HepG2 (cell line): Measurements from ENCODE around the gene RBP3.

Source experiments
- HCFC1 ChIP-seq: fragments of 150-350 bp; IDR thresholded peaks from 2 replicates; pipeline ENCODE4 v1.6.1; 2014; ENCODE audit warnings: low read depth, low read length
- MLLT10 ChIP-seq: sonication (generic); formaldehyde crosslinking; IDR thresholded peaks from 2 replicates; pipeline ENCODE4 v1.4.0; 2020; ENCODE audit warnings: missing genetic modification reagents
- SP4 ChIP-seq: sonication (generic); formaldehyde crosslinking; IDR thresholded peaks from 2 replicates; pipeline ENCODE4 v1.8.1; 2023; ENCODE audit warnings: mild to moderate bottlenecking, missing genetic modification reagents
- YY1 ChIP-seq: IDR thresholded peaks from 2 replicates; pipeline ENCODE4 v1.6.1; 2011; ENCODE audit warnings: low read length, low read depth, moderate library complexity, mild to moderate bottlenecking; ENCODE audit not compliant: insufficient read depth, insufficient replicate concordance
- ZFP1 ChIP-seq: IDR thresholded peaks from 2 replicates; pipeline ENCODE4 v1.6.1; 2016
- ZFP36L2 ChIP-seq: sonication (generic); formaldehyde crosslinking; IDR thresholded peaks from 2 replicates; pipeline ENCODE4 v1.4.0; 2020; ENCODE audit warnings: missing genetic modification reagents
- ZNF329 ChIP-seq: sonication (generic); formaldehyde crosslinking; IDR thresholded peaks from 2 replicates; pipeline ENCODE4 v1.9.0; 2021; ENCODE audit warnings: low read depth, mild to moderate bottlenecking, missing genetic modification reagents
- TF ChIP-seq, protein P1 (sequence below): sonication (generic); formaldehyde crosslinking; conservative IDR thresholded peaks from 2 replicates; pipeline ENCODE4 v1.4.0; 2020; ENCODE audit warnings: missing genetic modification reagents
- TF ChIP-seq, protein P2 (sequence below): IDR thresholded peaks from 2 replicates; pipeline ENCODE4 v1.6.1; 2016; ENCODE audit warnings: missing compliant biosample characterization, missing genetic modification reagents, borderline replicate concordance
- TF ChIP-seq, protein P3 (sequence below): sonication (generic); formaldehyde crosslinking; IDR thresholded peaks from 2 replicates; pipeline ENCODE4 v1.8.0; 2022; ENCODE audit warnings: mild to moderate bottlenecking, missing genetic modification reagents, moderate library complexity

DNA sequence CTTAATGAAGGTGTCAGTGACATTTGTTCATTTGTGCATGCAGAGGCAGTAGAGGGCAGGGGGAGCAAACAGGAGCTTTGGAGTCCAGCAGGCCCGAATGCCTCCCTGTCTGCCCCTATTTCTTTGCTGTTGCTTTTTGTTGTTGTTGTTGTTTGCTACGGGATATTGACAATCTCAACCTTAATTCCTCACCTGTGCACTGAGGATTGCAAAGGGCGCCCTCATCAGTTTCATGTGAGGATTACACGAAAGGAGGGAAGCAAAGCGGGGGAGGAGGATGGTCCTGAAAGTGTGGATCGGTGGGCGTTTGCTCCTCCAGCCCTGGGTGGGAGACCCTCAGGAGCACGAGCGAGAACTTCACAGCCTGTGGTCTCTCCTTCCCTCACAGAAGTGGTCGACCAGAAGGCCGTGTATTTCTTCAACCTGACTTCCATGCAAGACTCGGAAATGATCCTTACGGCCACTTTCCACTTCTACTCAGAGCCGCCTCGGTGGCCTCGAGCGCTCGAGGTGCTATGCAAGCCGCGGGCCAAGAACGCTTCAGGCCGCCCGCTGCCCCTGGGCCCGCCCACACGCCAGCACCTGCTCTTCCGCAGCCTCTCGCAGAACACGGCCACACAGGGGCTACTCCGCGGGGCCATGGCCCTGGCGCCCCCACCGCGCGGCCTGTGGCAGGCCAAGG, 38.6 kb upstream of the RBP3 start:
- TF ChIP-seq HCFC1 (no peak), SP4 (CRISPR knock-in tag) (no peak), ZNF329 (no peak), ZFP36L2 (no peak), MLLT10 (CRISPR knock-in tag) (no peak), YY1 (no peak), ZFP1 (CRISPR knock-in tag) (no peak)
- TF ChIP-seq, protein P1, sequence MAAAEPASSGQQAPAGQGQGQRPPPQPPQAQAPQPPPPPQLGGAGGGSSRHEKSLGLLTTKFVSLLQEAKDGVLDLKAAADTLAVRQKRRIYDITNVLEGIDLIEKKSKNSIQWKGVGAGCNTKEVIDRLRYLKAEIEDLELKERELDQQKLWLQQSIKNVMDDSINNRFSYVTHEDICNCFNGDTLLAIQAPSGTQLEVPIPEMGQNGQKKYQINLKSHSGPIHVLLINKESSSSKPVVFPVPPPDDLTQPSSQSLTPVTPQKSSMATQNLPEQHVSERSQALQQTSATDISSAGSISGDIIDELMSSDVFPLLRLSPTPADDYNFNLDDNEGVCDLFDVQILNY (CRISPR knock-in tag): no peak
- TF ChIP-seq, protein P2, sequence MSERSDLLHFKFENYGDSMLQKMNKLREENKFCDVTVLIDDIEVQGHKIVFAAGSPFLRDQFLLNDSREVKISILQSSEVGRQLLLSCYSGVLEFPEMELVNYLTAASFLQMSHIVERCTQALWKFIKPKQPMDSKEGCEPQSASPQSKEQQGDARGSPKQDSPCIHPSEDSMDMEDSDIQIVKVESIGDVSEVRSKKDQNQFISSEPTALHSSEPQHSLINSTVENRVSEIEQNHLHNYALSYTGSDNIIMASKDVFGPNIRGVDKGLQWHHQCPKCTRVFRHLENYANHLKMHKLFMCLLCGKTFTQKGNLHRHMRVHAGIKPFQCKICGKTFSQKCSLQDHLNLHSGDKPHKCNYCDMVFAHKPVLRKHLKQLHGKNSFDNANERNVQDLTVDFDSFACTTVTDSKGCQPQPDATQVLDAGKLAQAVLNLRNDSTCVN: no peak
- TF ChIP-seq, protein P3, sequence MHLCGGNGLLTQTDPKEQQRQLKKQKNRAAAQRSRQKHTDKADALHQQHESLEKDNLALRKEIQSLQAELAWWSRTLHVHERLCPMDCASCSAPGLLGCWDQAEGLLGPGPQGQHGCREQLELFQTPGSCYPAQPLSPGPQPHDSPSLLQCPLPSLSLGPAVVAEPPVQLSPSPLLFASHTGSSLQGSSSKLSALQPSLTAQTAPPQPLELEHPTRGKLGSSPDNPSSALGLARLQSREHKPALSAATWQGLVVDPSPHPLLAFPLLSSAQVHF (CRISPR knock-in tag): no peak
